Measurements from ENCODE around the gene RNASEH2A. TPM values are rescaled to one million over a fixed set of nuclear protein-coding genes. Genes with fewer than 3 reads are reported as not detected.

RNASEH2A gene
- 86.4 TPM for polyA plus RNA-seq (2013, experiment 1 of 4)
- 81.8 TPM for polyA plus RNA-seq (2013, experiment 2 of 4)
- polyA plus RNA-seq (2013, experiment 3 of 4): 66.9 TPM
- polyA plus RNA-seq (2013, experiment 4 of 4): 64.8 TPM

- Histone ChIP-seq H3K4me1 (ENCODE audit: control insufficient read depth, insufficient read depth, low read length) (peaks cover 5% of the 10 kb centered on the region), H3K4me3 (ENCODE audit: insufficient read depth, low read depth, low read length) (peak within 1 kb of the TSS; percentile 70), H3K27me3 (ENCODE audit: control insufficient read depth, insufficient read depth, low read length, poor library complexity, severe bottlenecking) (peaks cover 9% of the 10 kb centered on the region), H3K27ac (ENCODE audit: insufficient read depth, low read depth, low read length, poor library complexity, severe bottlenecking) (no peak within 1 kb of the TSS), H3K9me3 (ENCODE audit: control insufficient read depth, low read length) (no peaks in the 10 kb centered on the region), H3K36me3 (ENCODE audit: control insufficient read depth, insufficient read depth, low read length) (peaks cover 20% of the 10 kb centered on the region)
- 5% methylated on average over 66 of the region's 66 CpGs for WGBS, 2 experiments
Observed at GRCh38 chr19:12806242-12807081, at the start of gene RNASEH2A. Gene RNASEH2A, plus strand, starts transcription at chr19:12806584. Its CDS starts 90 bp downstream, at chr19:12806674.

- Histone ChIP-seq H3K27ac (ENCODE audit: insufficient read depth, low read depth, low read length, poor library complexity, severe bottlenecking) (no peak overlapping the region), H3K4me1 (ENCODE audit: control insufficient read depth, insufficient read depth, low read length) (peaks cover 3% of the 10 kb centered on the region), H3K4me3 (ENCODE audit: insufficient read depth, low read depth, low read length) (peak overlapping the region; percentile 24), H3K9me3 (ENCODE audit: control insufficient read depth, low read length) (no peaks in the 10 kb centered on the region), H3K27me3 (ENCODE audit: control insufficient read depth, insufficient read depth, low read length, poor library complexity, severe bottlenecking) (peaks cover 9% of the 10 kb centered on the region), H3K36me3 (ENCODE audit: control insufficient read depth, insufficient read depth, low read length) (no peaks in the 10 kb centered on the region)
- WGBS, 2 experiments: 10% methylated on average over 60 of the region's 60 CpGs
Observed at GRCh38 chr19:12757544-12758274, 48.7 kb upstream of the RNASEH2A start.

GRCh38 chr19:12759686-12760085 lies 46.7 kb upstream of the RNASEH2A start:
- Histone ChIP-seq H3K36me3 (ENCODE audit: control insufficient read depth, insufficient read depth, low read length) (no peaks in the 10 kb centered on the region), H3K4me1 (ENCODE audit: control insufficient read depth, insufficient read depth, low read length) (peaks cover 3% of the 10 kb centered on the region), H3K27ac (ENCODE audit: insufficient read depth, low read depth, low read length, poor library complexity, severe bottlenecking) (no peak overlapping the region), H3K4me3 (ENCODE audit: insufficient read depth, low read depth, low read length) (no peak overlapping the region), H3K9me3 (ENCODE audit: control insufficient read depth, low read length) (no peaks in the 10 kb centered on the region), H3K27me3 (ENCODE audit: control insufficient read depth, insufficient read depth, low read length, poor library complexity, severe bottlenecking) (no peaks in the 10 kb centered on the region)
- 88% methylated on average over 1 to 6 of the region's 6 CpGs for WGBS, 2 experiments

GRCh38 chr19:12763100-12763499 lies 43.3 kb upstream of the RNASEH2A start:
- H3K4me1 ChIP-seq (ENCODE audit: control insufficient read depth, insufficient read depth, low read length): no peaks in the 10 kb centered on the region
- H3K4me3 ChIP-seq (ENCODE audit: insufficient read depth, low read depth, low read length): no peak overlapping the region
- no peaks in the 10 kb centered on the region for H3K36me3 ChIP-seq (ENCODE audit: control insufficient read depth, insufficient read depth, low read length)
- 95 to 96% methylated on average over 11 of the region's 11 CpGs for WGBS, 2 experiments
- no peaks in the 10 kb centered on the region for H3K9me3 ChIP-seq (ENCODE audit: control insufficient read depth, low read length)
- H3K27ac ChIP-seq (ENCODE audit: insufficient read depth, low read depth, low read length, poor library complexity, severe bottlenecking): no peak overlapping the region
- H3K27me3 ChIP-seq (ENCODE audit: control insufficient read depth, insufficient read depth, low read length, poor library complexity, severe bottlenecking): no peaks in the 10 kb centered on the region

GRCh38 chr19:12764698-12765097 lies 41.7 kb upstream of the RNASEH2A start:
- H3K36me3 ChIP-seq (ENCODE audit: control insufficient read depth, insufficient read depth, low read length): no peaks in the 10 kb centered on the region
- whole genome bisulfite sequencing, 2 experiments: 96% methylated on average over 16 of the region's 16 CpGs
- peaks cover 6% of the 10 kb centered on the region for H3K4me1 ChIP-seq (ENCODE audit: control insufficient read depth, insufficient read depth, low read length)
- H3K9me3 ChIP-seq (ENCODE audit: control insufficient read depth, low read length): no peaks in the 10 kb centered on the region
- H3K27me3 ChIP-seq (ENCODE audit: control insufficient read depth, insufficient read depth, low read length, poor library complexity, severe bottlenecking): no peaks in the 10 kb centered on the region
- no peak overlapping the region for H3K4me3 ChIP-seq (ENCODE audit: insufficient read depth, low read depth, low read length)
- no peak overlapping the region for H3K27ac ChIP-seq (ENCODE audit: insufficient read depth, low read depth, low read length, poor library complexity, severe bottlenecking)

- H3K27me3 ChIP-seq (ENCODE audit: control insufficient read depth, insufficient read depth, low read length, poor library complexity, severe bottlenecking): peaks cover 6% of the 10 kb centered on the region
- H3K4me1 ChIP-seq (ENCODE audit: control insufficient read depth, insufficient read depth, low read length): peaks cover 6% of the 10 kb centered on the region
- H3K4me3 ChIP-seq (ENCODE audit: insufficient read depth, low read depth, low read length): peak overlapping the region; percentile 57
- WGBS, 2 experiments: 4 to 5% methylated on average over 30 of the region's 30 CpGs
- peak overlapping the region; percentile 73 for H3K27ac ChIP-seq (ENCODE audit: insufficient read depth, low read depth, low read length, poor library complexity, severe bottlenecking)
- no peaks in the 10 kb centered on the region for H3K36me3 ChIP-seq (ENCODE audit: control insufficient read depth, insufficient read depth, low read length)
- H3K9me3 ChIP-seq (ENCODE audit: control insufficient read depth, low read length): no peaks in the 10 kb centered on the region
Observed at GRCh38 chr19:12766051-12766521, 40.3 kb upstream of the RNASEH2A start.

- Histone ChIP-seq H3K4me1 (ENCODE audit: control insufficient read depth, insufficient read depth, low read length) (peaks cover 6% of the 10 kb centered on the region), H3K9me3 (ENCODE audit: control insufficient read depth, low read length) (no peaks in the 10 kb centered on the region), H3K36me3 (ENCODE audit: control insufficient read depth, insufficient read depth, low read length) (no peaks in the 10 kb centered on the region), H3K27me3 (ENCODE audit: control insufficient read depth, insufficient read depth, low read length, poor library complexity, severe bottlenecking) (peaks cover 6% of the 10 kb centered on the region), H3K4me3 (ENCODE audit: insufficient read depth, low read depth, low read length) (no peak overlapping the region), H3K27ac (ENCODE audit: insufficient read depth, low read depth, low read length, poor library complexity, severe bottlenecking) (no peak overlapping the region)
- 88 to 89% methylated on average over 11 of the region's 11 CpGs for WGBS, 2 experiments
Observed at GRCh38 chr19:12767150-12767549, 39.2 kb upstream of the RNASEH2A start.

GRCh38 chr19:12767666-12768065 lies 38.7 kb upstream of the RNASEH2A start:
- Histone ChIP-seq H3K9me3 (ENCODE audit: control insufficient read depth, low read length) (no peaks in the 10 kb centered on the region), H3K4me1 (ENCODE audit: control insufficient read depth, insufficient read depth, low read length) (peaks cover 6% of the 10 kb centered on the region)
- WGBS, 2 experiments: 94 to 95% methylated on average over 15 of the region's 15 CpGs

GRCh38 chr19:12769689-12770088 lies 36.7 kb upstream of the RNASEH2A start:
- Histone ChIP-seq H3K36me3 (ENCODE audit: control insufficient read depth, insufficient read depth, low read length) (no peaks in the 10 kb centered on the region), H3K4me3 (ENCODE audit: insufficient read depth, low read depth, low read length) (peak overlapping the region; percentile 1), H3K9me3 (ENCODE audit: control insufficient read depth, low read length) (no peaks in the 10 kb centered on the region), H3K27me3 (ENCODE audit: control insufficient read depth, insufficient read depth, low read length, poor library complexity, severe bottlenecking) (peaks cover 7% of the 10 kb centered on the region), H3K4me1 (ENCODE audit: control insufficient read depth, insufficient read depth, low read length) (peaks cover 6% of the 10 kb centered on the region), H3K27ac (ENCODE audit: insufficient read depth, low read depth, low read length, poor library complexity, severe bottlenecking) (no peak overlapping the region)
- 5% methylated on average over 37 of the region's 37 CpGs for WGBS, 2 experiments

More at GRCh38 chr19:12767666-12768065, 38.7 kb upstream of the RNASEH2A start:
- H3K36me3 ChIP-seq (ENCODE audit: control insufficient read depth, insufficient read depth, low read length): no peaks in the 10 kb centered on the region
- no peak overlapping the region for H3K27ac ChIP-seq (ENCODE audit: insufficient read depth, low read depth, low read length, poor library complexity, severe bottlenecking)
- H3K27me3 ChIP-seq (ENCODE audit: control insufficient read depth, insufficient read depth, low read length, poor library complexity, severe bottlenecking): peaks cover 6% of the 10 kb centered on the region
- no peak overlapping the region for H3K4me3 ChIP-seq (ENCODE audit: insufficient read depth, low read depth, low read length)

GRCh38 chr19:12770922-12771321 lies 35.5 kb upstream of the RNASEH2A start:
- H3K36me3 ChIP-seq (ENCODE audit: control insufficient read depth, insufficient read depth, low read length): no peaks in the 10 kb centered on the region
- no peaks in the 10 kb centered on the region for H3K9me3 ChIP-seq (ENCODE audit: control insufficient read depth, low read length)
- H3K27me3 ChIP-seq (ENCODE audit: control insufficient read depth, insufficient read depth, low read length, poor library complexity, severe bottlenecking): peaks cover 13% of the 10 kb centered on the region
- no peak overlapping the region for H3K27ac ChIP-seq (ENCODE audit: insufficient read depth, low read depth, low read length, poor library complexity, severe bottlenecking)
- 97% methylated on average over 13 of the region's 13 CpGs for WGBS, 2 experiments
- no peak overlapping the region for H3K4me3 ChIP-seq (ENCODE audit: insufficient read depth, low read depth, low read length)
- H3K4me1 ChIP-seq (ENCODE audit: control insufficient read depth, insufficient read depth, low read length): peaks cover 10% of the 10 kb centered on the region

Measured in ectodermal cell (in vitro differentiated cells).